Nephron progenitor cell (in vitro differentiated cells): ENCODE measurements around the gene CPZ.
A peak's percentile ranks its signal among the peaks of the same experiment; 100 is the strongest.

Source experiments
- DNase-seq: peaks from one replicate; pipeline ENCODE4 v3.0.0; 2021
- H3K27ac Mint-ChIP-seq: 2 replicates; pipeline ENCODE4 v1.8.0; 2021; ENCODE audit warnings: mild to moderate bottlenecking, moderate library complexity, mixed read lengths
- H3K27me3 Mint-ChIP-seq: 2 replicates; pipeline ENCODE4 v1.8.0; 2021; ENCODE audit warnings: mild to moderate bottlenecking, low read depth, mixed read lengths; ENCODE audit not compliant: poor library complexity
- H3K36me3 Mint-ChIP-seq: 2 replicates; pipeline ENCODE4 v1.8.0; 2021; ENCODE audit warnings: low read depth, mixed read lengths
- H3K4me1 Mint-ChIP-seq: 2 replicates; pipeline ENCODE4 v1.8.0; 2021; ENCODE audit warnings: mixed read lengths
- H3K4me3 Mint-ChIP-seq: 2 replicates; pipeline ENCODE4 v1.8.0; 2021; ENCODE audit warnings: mild to moderate bottlenecking, moderate library complexity, mixed read lengths
- H3K9me3 Mint-ChIP-seq: 2 replicates; pipeline ENCODE4 v1.8.0; 2021; ENCODE audit warnings: mild to moderate bottlenecking, moderate library complexity, mixed read lengths
- CTCF ChIP-seq: fragments of 200-600 bp; sonication (generic); IDR thresholded peaks from 2 replicates; pipeline ENCODE4 v1.5.0; 2021; ENCODE audit warnings: antibody characterized with exemption

The CPZ gene

GRCh38 chr4:8577046-8577445 lies 15.5 kb upstream of the CPZ start:
- Mint-ChIP-seq H3K4me3 (no peak overlapping the region), H3K27ac (no peak overlapping the region), H3K27me3 (peaks cover 83% of the 10 kb centered on the region), H3K36me3 (no peaks in the 10 kb centered on the region), H3K9me3 (no peaks in the 10 kb centered on the region), H3K4me1 (no peaks in the 10 kb centered on the region)
- TF ChIP-seq CTCF: no peak
- DNase-seq: no peak

DNA sequence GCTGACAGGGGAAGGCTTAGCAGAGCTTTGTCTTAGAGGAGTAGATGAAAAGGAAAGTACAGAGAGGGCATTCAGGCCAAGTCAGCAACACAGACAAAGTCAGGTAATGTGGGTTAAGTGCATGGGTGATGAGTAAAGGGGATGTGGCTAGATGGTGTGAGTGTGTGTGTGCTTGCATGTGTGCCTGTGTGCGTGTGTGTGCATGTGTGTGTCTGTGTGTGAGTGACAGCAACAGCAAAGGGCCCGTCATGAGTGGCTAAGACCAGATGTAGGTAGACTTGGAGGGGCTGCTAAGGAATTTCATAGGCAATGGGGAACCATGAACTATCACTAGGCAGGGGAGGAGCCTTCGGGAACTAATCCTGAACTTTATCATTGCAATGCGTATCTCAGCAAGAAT lies 14.6 kb upstream of the CPZ start:
- Mint-ChIP-seq H3K27ac (no peak overlapping the region), H3K4me1 (no peaks in the 10 kb centered on the region), H3K4me3 (no peak overlapping the region), H3K9me3 (no peaks in the 10 kb centered on the region), H3K36me3 (no peaks in the 10 kb centered on the region), H3K27me3 (peaks cover 83% of the 10 kb centered on the region)
- no peak for TF ChIP-seq CTCF
- no peak for DNase-seq

DNA sequence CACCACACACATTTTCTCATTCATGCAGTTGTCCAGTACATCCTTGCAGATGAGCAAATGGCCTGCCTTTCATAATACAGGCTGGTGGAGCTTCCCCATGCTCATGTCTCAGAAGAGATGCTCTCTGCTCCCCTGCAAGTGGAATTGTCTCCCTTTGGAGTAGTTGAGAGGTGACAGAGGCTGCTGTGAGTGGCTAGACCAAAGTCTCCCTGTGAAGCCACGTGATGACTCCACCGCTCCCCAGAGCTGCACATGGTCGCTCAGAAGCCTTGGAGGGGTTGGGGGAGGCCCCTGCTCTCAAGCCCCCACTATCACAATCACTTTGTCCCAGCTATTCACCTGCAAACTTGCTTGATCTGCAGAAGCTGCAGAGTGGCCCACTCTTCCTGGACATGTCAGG lies 13.8 kb upstream of the CPZ start:
- TF ChIP-seq CTCF: no peak
- H3K27ac Mint-ChIP-seq: no peak overlapping the region
- H3K4me1 Mint-ChIP-seq: no peaks in the 10 kb centered on the region
- no peak overlapping the region for H3K4me3 Mint-ChIP-seq
- no peak for DNase-seq
- H3K27me3 Mint-ChIP-seq: peaks cover 82% of the 10 kb centered on the region
- no peaks in the 10 kb centered on the region for H3K36me3 Mint-ChIP-seq
- no peaks in the 10 kb centered on the region for H3K9me3 Mint-ChIP-seq

GRCh38 chr4:8579526-8580320 lies 12.8 kb upstream of the CPZ start:
- H3K4me3 Mint-ChIP-seq: no peak overlapping the region
- peaks cover 89% of the 10 kb centered on the region for H3K27me3 Mint-ChIP-seq
- H3K4me1 Mint-ChIP-seq: no peaks in the 10 kb centered on the region
- H3K36me3 Mint-ChIP-seq: no peaks in the 10 kb centered on the region
- no peaks in the 10 kb centered on the region for H3K9me3 Mint-ChIP-seq
- TF ChIP-seq CTCF: no peak
- H3K27ac Mint-ChIP-seq: no peak overlapping the region
- DNase-seq: no peak

DNA sequence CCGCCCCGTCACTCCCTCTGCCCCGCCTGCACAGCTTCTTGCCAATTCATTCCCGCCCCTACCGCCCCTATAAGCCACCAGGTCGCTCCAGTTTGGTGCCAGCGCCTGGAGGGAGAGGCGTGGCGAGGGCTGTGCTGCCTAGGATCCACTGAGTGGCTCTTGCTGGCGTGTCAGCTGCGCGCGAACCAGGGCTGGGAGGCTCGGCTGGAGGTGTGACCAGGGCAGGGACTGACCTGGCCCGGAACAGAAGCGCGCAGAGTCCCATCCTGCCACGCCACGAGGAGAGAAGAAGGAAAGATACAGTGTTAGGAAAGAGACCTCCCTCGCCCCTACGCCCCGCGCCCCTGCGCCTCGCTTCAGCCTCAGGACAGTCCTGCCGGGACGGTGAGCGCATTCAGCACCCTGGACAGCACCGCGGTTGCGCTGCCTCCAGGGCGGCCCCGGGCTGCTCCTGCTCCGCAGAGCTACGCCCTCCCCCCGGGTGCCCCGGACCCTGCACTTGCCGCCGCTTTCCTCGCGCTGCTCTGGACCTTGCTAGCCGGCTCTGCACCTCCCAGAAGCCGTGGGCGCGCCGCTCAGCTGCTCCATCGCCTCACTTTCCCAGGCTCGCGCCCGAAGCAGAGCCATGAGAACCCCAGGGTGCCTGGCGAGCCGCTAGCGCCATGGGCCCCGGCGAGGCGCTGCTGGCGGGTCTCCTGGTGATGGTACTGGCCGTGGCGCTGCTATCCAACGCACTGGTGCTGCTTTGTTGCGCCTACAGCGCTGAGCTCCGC lies 12.1 kb upstream of the CPZ start, which contains the start of gene GPR78:
GPR78 (plus strand) TSS at position 72 of the 773 bp plus-strand sequence; CDS start at position 663, 591 bp downstream.
- H3K27me3 Mint-ChIP-seq: peaks cover 94% of the 10 kb centered on the region
- no peaks in the 10 kb centered on the region for H3K9me3 Mint-ChIP-seq
- no peak within 1 kb of the TSS for H3K4me3 Mint-ChIP-seq
- no peak within 1 kb of the TSS for H3K27ac Mint-ChIP-seq
- TF ChIP-seq CTCF: no peak
- peak; percentile 99 for DNase-seq
- H3K36me3 Mint-ChIP-seq: no peaks in the 10 kb centered on the region
- H3K4me1 Mint-ChIP-seq: no peaks in the 10 kb centered on the region
